Activated T-cell treated with anti-CD3 and anti-CD28 coated beads, Interleukin-2, amount 50 U/mL, for 24 hours (primary cell): ENCODE results near the gene RASSF8.

Experiments
- DNase-seq: peaks from one replicate; pipeline ENCODE4 v3.0.0-alpha.2; 2020
- H3K27ac Mint-ChIP-seq: 2 replicates; pipeline ENCODE4 v1.8.0; 2020; ENCODE audit warnings: mild to moderate bottlenecking, mixed read lengths
- H3K27me3 Mint-ChIP-seq: 2 replicates; pipeline ENCODE4 v1.8.0; 2020; ENCODE audit warnings: mixed read lengths
- H3K36me3 Mint-ChIP-seq: 2 replicates; pipeline ENCODE4 v1.8.0; 2020; ENCODE audit warnings: low read depth, mixed read lengths
- H3K4me1 Mint-ChIP-seq: 2 replicates; pipeline ENCODE4 v1.8.0; 2020; ENCODE audit warnings: low read depth, mixed read lengths
- H3K4me3 Mint-ChIP-seq: 2 replicates; pipeline ENCODE4 v1.8.0; 2020; ENCODE audit warnings: mild to moderate bottlenecking, moderate library complexity, mixed read lengths
- H3K9me3 Mint-ChIP-seq: 2 replicates; pipeline ENCODE4 v1.8.0; 2020; ENCODE audit warnings: mixed read lengths

The RASSF8 gene

GRCh38 chr12:25994901-25995625 lies 36.6 kb downstream of the RASSF8 start:
- DNase-seq, result no peak
- H3K27ac Mint-ChIP-seq, result no peak overlapping the region

GRCh38 chr12:25995906-25996305 lies 37.4 kb downstream of the RASSF8 start:
- no peak overlapping the region for H3K4me3 Mint-ChIP-seq
- H3K4me1 Mint-ChIP-seq, result no peaks in the 10 kb centered on the region
- no peaks in the 10 kb centered on the region for H3K27me3 Mint-ChIP-seq
- H3K27ac Mint-ChIP-seq, result no peak overlapping the region
- no peaks in the 10 kb centered on the region for H3K36me3 Mint-ChIP-seq
- no peak for DNase-seq
- H3K9me3 Mint-ChIP-seq, result no peaks in the 10 kb centered on the region

More at GRCh38 chr12:25994901-25995625, 36.6 kb downstream of the RASSF8 start:
- H3K9me3 Mint-ChIP-seq, result no peaks in the 10 kb centered on the region
- H3K27me3 Mint-ChIP-seq, result no peaks in the 10 kb centered on the region
- no peaks in the 10 kb centered on the region for H3K4me1 Mint-ChIP-seq
- H3K4me3 Mint-ChIP-seq, result no peak overlapping the region
- H3K36me3 Mint-ChIP-seq, result no peaks in the 10 kb centered on the region

- DNase-seq, result no peak
- Mint-ChIP-seq H3K9me3 (no peaks in the 10 kb centered on the region), H3K4me1 (no peaks in the 10 kb centered on the region), H3K27ac (no peak overlapping the region), H3K36me3 (no peaks in the 10 kb centered on the region), H3K4me3 (no peak overlapping the region), H3K27me3 (no peaks in the 10 kb centered on the region)
Observed at GRCh38 chr12:25996677-25997076, 38.2 kb downstream of the RASSF8 start.

GRCh38 chr12:25997201-25997963 lies 38.9 kb downstream of the RASSF8 start:
- no peak overlapping the region for H3K27ac Mint-ChIP-seq
- no peaks in the 10 kb centered on the region for H3K36me3 Mint-ChIP-seq
- DNase-seq, result no peak
- no peaks in the 10 kb centered on the region for H3K9me3 Mint-ChIP-seq
- H3K27me3 Mint-ChIP-seq, result no peaks in the 10 kb centered on the region
- no peaks in the 10 kb centered on the region for H3K4me1 Mint-ChIP-seq
- no peak overlapping the region for H3K4me3 Mint-ChIP-seq

GRCh38 chr12:26000898-26001297 lies 42.4 kb downstream of the RASSF8 start:
- Mint-ChIP-seq H3K4me1 (no peaks in the 10 kb centered on the region), H3K36me3 (no peaks in the 10 kb centered on the region), H3K4me3 (no peak overlapping the region), H3K27ac (no peak overlapping the region), H3K9me3 (peaks cover 4% of the 10 kb centered on the region), H3K27me3 (no peaks in the 10 kb centered on the region)
- no peak for DNase-seq

- Mint-ChIP-seq H3K36me3 (no peaks in the 10 kb centered on the region), H3K27me3 (no peaks in the 10 kb centered on the region), H3K4me1 (no peaks in the 10 kb centered on the region), H3K4me3 (no peak overlapping the region), H3K9me3 (peaks cover 4% of the 10 kb centered on the region), H3K27ac (no peak overlapping the region)
- no peak for DNase-seq
Observed at GRCh38 chr12:26001530-26001929, 43.0 kb downstream of the RASSF8 start.

- Mint-ChIP-seq H3K36me3 (no peaks in the 10 kb centered on the region), H3K27ac (no peak overlapping the region), H3K4me3 (no peak overlapping the region), H3K9me3 (peaks cover 4% of the 10 kb centered on the region), H3K27me3 (no peaks in the 10 kb centered on the region), H3K4me1 (no peaks in the 10 kb centered on the region)
- DNase-seq, result no peak
Observed at GRCh38 chr12:26003065-26003464, 44.6 kb downstream of the RASSF8 start.

- Mint-ChIP-seq H3K27me3 (no peaks in the 10 kb centered on the region), H3K4me3 (no peak overlapping the region), H3K27ac (no peak overlapping the region), H3K36me3 (no peaks in the 10 kb centered on the region), H3K4me1 (no peaks in the 10 kb centered on the region), H3K9me3 (peaks cover 4% of the 10 kb centered on the region)
- DNase-seq, result no peak
Observed at GRCh38 chr12:26007566-26007965, 49.1 kb downstream of the RASSF8 start.

GRCh38 chr12:26009593-26009992 lies 51.1 kb downstream of the RASSF8 start:
- Mint-ChIP-seq H3K9me3 (no peaks in the 10 kb centered on the region), H3K4me3 (no peak overlapping the region), H3K36me3 (no peaks in the 10 kb centered on the region), H3K4me1 (no peaks in the 10 kb centered on the region), H3K27me3 (no peaks in the 10 kb centered on the region), H3K27ac (no peak overlapping the region)
- no peak for DNase-seq

- Mint-ChIP-seq H3K36me3 (no peaks in the 10 kb centered on the region), H3K4me1 (no peaks in the 10 kb centered on the region), H3K4me3 (no peak overlapping the region), H3K27me3 (no peaks in the 10 kb centered on the region), H3K27ac (no peak overlapping the region), H3K9me3 (no peaks in the 10 kb centered on the region)
- no peak for DNase-seq
Observed at GRCh38 chr12:26010293-26010821, 51.9 kb downstream of the RASSF8 start.

- Mint-ChIP-seq H3K27ac (no peak overlapping the region), H3K27me3 (no peaks in the 10 kb centered on the region), H3K4me1 (no peaks in the 10 kb centered on the region), H3K9me3 (no peaks in the 10 kb centered on the region), H3K36me3 (no peaks in the 10 kb centered on the region), H3K4me3 (no peak overlapping the region)
- no peak for DNase-seq
Observed at GRCh38 chr12:26011099-26011498, 52.6 kb downstream of the RASSF8 start.

- Mint-ChIP-seq H3K27me3 (peaks cover 3% of the 10 kb centered on the region), H3K36me3 (no peaks in the 10 kb centered on the region), H3K9me3 (no peaks in the 10 kb centered on the region), H3K4me1 (no peaks in the 10 kb centered on the region), H3K4me3 (no peak overlapping the region), H3K27ac (no peak overlapping the region)
- no peak for DNase-seq
Observed at GRCh38 chr12:26014085-26014484, 55.6 kb downstream of the RASSF8 start.

- Mint-ChIP-seq H3K36me3 (no peaks in the 10 kb centered on the region), H3K4me1 (no peaks in the 10 kb centered on the region)
Observed at GRCh38 chr12:26016516-26016915, 58.0 kb downstream of the RASSF8 start.

GRCh38 chr12:26017484-26018211 lies 59.2 kb downstream of the RASSF8 start:
- Mint-ChIP-seq H3K27me3 (peaks cover 9% of the 10 kb centered on the region), H3K36me3 (no peaks in the 10 kb centered on the region), H3K4me1 (no peaks in the 10 kb centered on the region), H3K4me3 (no peak overlapping the region), H3K27ac (no peak overlapping the region), H3K9me3 (no peaks in the 10 kb centered on the region)
- peak; percentile 31 for DNase-seq

More at GRCh38 chr12:26016516-26016915, 58.0 kb downstream of the RASSF8 start:
- Mint-ChIP-seq H3K27me3 (peaks cover 3% of the 10 kb centered on the region), H3K9me3 (no peaks in the 10 kb centered on the region), H3K27ac (no peak overlapping the region), H3K4me3 (no peak overlapping the region)
- no peak for DNase-seq
